ENCODE results near the gene SAFB. TPM values are rescaled to one million over a fixed set of nuclear protein-coding genes. Genes with fewer than 3 reads are reported as not detected.

SAFB gene
- total and polyA plus RNA-seq, 2 of the 13 experiments (the other 11 are each of a cell fraction or from before 2014, with no cell fraction given): 21.0 to 28.4 TPM

GRCh38 chr19:5594521-5594950 lies 28.3 kb upstream of the SAFB start (continued):
- TF ChIP-seq ZBTB40 (IDR thresholded peaks at IDR 0.05): no peak
- TF ChIP-seq ZBTB40 (CRISPR knock-in tag; IDR thresholded peaks at IDR 0.05): no peak; the same call in 1 of the 2 replicates
- TF ChIP-seq SNAPC2 (CRISPR knock-in tag; IDR thresholded peaks at IDR 0.05): no peak
- TF ChIP-seq ZNF7 (CRISPR knock-in tag; IDR thresholded peaks at IDR 0.05): no peak
- TF ChIP-seq TRIM22 (IDR thresholded peaks at IDR 0.05): no peak
- TF ChIP-seq ZNF451 (CRISPR knock-in tag; IDR thresholded peaks at IDR 0.05): 0 out of 2 replicates have a peak, but pooled peaks have one; percentile 50
- TF ChIP-seq RXRA (CRISPR knock-in tag; IDR thresholded peaks at IDR 0.05): peak; percentile 72
- peak; percentile 72 for TF ChIP-seq RARA (CRISPR knock-in tag; IDR thresholded peaks at IDR 0.05)
- TF ChIP-seq ZNF121 (CRISPR knock-in tag; IDR thresholded peaks at IDR 0.05): peak; percentile 63; the same call in 1 of the 2 replicates
- no peak for TF ChIP-seq EEA1 (CRISPR knock-in tag; IDR thresholded peaks at IDR 0.05; ENCODE audit: borderline replicate concordance)
- no peak for TF ChIP-seq RFX1 (IDR thresholded peaks at IDR 0.05)
- TF ChIP-seq MLLT10 (CRISPR knock-in tag; IDR thresholded peaks at IDR 0.05): no peak
- TF ChIP-seq NRL (CRISPR knock-in tag; IDR thresholded peaks at IDR 0.05; ENCODE audit: borderline replicate concordance): no peak
- TF ChIP-seq TCF7L2 (IDR thresholded peaks at IDR 0.05; ENCODE audit: low read depth, low read length): no peak
- no peak for TF ChIP-seq ZNF646 (CRISPR knock-in tag; IDR thresholded peaks at IDR 0.05)
